ENCODE results near the gene HMGXB4.

Gene HMGXB4

DNA sequence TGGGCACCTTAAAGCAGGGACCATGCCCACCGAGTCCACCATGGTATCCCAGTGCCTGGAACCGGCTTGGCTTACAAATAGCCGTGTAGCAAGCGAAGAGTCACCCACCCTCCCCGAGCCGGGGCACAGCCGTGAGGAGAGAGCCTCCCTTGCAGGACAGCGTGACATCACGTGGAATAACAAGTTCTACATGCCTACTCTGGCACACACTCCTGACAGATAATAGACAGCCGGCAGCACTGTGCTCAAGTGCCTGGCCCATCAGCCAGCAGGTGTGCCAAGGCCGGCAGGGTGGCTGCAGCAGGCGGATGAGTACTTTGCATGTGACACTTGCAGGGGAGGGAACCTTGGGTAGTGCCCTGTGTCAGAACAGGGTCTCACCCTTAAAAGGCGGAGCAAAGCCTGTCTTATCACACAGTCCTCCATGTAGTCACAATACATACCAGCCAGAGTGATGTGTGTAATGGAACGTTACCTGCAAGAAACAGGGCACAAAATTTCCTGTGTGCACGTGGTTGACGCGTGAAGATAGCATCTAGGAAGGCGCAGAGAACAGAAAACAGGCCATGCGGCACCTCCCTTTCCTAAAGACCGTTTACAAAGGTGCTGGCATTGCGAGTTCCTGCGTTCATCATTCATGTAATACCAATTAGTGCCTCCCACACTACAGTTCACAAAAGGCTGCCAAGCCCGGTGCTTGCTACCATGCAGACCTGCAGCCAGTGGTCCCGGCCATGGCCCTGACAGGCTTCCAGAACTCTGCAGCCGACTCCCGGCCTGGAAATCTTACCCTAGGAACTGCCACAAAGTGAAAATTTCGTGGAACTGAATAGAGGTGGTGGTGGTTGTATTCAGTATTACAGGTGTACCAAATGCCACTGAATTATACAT is 58.8 kb downstream of the HMGXB4 start:
- peaks cover 3% of the 10 kb centered on the region for H3K36me3 ChIP-seq (ENCODE audit: control insufficient read depth, insufficient read depth, low read length)
- DNase-seq (ENCODE audit: extremely low read depth, insufficient read length): no peak

DNA sequence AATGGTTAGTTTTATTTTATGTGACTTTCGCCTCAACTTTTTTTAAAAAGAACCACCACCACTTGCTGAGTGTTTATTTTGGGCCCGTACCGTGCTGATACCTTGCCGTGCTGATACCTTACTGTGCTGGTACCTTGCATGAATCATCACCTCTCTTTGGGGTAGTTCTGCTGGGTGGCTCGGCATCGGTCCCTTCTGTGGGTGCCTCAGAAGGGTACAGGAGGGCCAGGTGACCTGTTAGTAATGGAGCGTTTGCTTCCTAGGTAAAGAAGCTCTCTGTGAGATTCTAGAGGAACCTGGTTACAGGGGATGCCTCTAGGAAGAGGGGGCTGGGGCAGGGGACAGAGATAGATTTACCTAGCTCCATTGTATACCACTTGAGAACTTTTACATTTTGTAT is 59.5 kb downstream of the HMGXB4 start:
- no peak for DNase-seq (ENCODE audit: extremely low read depth, insufficient read length)
- Histone ChIP-seq H3K36me3 (ENCODE audit: control insufficient read depth, insufficient read depth, low read length) (peaks cover 4% of the 10 kb centered on the region), H3K27me3 (replicated peaks; ENCODE audit: control insufficient read depth, insufficient read depth, low read length) (no peaks in the 10 kb centered on the region), H3K4me3 (replicated peaks; ENCODE audit: low read depth, low read length) (no peak overlapping the region)
- TF ChIP-seq, protein P1, sequence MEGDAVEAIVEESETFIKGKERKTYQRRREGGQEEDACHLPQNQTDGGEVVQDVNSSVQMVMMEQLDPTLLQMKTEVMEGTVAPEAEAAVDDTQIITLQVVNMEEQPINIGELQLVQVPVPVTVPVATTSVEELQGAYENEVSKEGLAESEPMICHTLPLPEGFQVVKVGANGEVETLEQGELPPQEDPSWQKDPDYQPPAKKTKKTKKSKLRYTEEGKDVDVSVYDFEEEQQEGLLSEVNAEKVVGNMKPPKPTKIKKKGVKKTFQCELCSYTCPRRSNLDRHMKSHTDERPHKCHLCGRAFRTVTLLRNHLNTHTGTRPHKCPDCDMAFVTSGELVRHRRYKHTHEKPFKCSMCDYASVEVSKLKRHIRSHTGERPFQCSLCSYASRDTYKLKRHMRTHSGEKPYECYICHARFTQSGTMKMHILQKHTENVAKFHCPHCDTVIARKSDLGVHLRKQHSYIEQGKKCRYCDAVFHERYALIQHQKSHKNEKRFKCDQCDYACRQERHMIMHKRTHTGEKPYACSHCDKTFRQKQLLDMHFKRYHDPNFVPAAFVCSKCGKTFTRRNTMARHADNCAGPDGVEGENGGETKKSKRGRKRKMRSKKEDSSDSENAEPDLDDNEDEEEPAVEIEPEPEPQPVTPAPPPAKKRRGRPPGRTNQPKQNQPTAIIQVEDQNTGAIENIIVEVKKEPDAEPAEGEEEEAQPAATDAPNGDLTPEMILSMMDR (IDR thresholded peaks at IDR 0.05; ENCODE audit: insufficient read depth, low read length, poor library complexity, severe bottlenecking): no peak

More for the DNA sequence above, 58.8 kb downstream of the HMGXB4 start:
- Histone ChIP-seq H3K27me3 (replicated peaks; ENCODE audit: control insufficient read depth, insufficient read depth, low read length) (no peaks in the 10 kb centered on the region), H3K4me3 (replicated peaks; ENCODE audit: low read depth, low read length) (no peak overlapping the region)
- TF ChIP-seq, protein P1 (IDR thresholded peaks at IDR 0.05; ENCODE audit: insufficient read depth, low read length, poor library complexity, severe bottlenecking): no peak

DNA sequence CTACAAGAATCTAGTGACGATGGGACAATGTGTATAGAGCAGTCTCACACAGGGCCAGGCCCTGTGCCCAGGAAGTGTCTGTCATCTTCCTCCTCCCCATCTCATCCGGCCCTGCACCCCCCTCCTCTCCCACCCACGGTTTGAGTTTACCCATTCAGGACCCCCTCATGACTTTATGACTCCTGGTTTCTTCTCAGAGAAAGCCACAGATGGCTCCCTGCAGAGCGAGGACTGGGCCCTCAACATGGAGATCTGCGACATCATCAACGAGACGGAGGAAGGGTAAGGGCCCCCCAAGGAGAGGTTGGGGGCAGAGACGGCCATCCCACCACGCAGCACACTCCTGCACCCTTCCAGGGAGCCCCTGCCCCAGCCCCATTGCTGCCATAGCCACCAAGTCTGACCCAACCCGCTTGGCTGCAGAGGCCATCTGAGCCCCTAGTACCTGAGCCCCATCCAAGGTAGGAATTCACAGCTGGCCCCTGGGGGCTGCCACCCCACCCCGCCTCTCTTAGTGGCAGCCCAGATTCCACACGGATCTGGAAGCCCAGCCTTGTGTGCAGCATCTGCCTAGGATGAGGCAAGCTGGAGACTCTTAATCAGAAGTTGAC is 60.5 kb downstream of the HMGXB4 start:
- Histone ChIP-seq H3K4me3 (replicated peaks; ENCODE audit: low read depth, low read length) (no peak overlapping the region), H3K36me3 (ENCODE audit: control insufficient read depth, insufficient read depth, low read length) (peaks cover 7% of the 10 kb centered on the region), H3K27me3 (replicated peaks; ENCODE audit: control insufficient read depth, insufficient read depth, low read length) (no peaks in the 10 kb centered on the region)
- TF ChIP-seq, protein P1 (IDR thresholded peaks at IDR 0.05; ENCODE audit: insufficient read depth, low read length, poor library complexity, severe bottlenecking): no peak
- DNase-seq (ENCODE audit: extremely low read depth, insufficient read length): no peak

DNA sequence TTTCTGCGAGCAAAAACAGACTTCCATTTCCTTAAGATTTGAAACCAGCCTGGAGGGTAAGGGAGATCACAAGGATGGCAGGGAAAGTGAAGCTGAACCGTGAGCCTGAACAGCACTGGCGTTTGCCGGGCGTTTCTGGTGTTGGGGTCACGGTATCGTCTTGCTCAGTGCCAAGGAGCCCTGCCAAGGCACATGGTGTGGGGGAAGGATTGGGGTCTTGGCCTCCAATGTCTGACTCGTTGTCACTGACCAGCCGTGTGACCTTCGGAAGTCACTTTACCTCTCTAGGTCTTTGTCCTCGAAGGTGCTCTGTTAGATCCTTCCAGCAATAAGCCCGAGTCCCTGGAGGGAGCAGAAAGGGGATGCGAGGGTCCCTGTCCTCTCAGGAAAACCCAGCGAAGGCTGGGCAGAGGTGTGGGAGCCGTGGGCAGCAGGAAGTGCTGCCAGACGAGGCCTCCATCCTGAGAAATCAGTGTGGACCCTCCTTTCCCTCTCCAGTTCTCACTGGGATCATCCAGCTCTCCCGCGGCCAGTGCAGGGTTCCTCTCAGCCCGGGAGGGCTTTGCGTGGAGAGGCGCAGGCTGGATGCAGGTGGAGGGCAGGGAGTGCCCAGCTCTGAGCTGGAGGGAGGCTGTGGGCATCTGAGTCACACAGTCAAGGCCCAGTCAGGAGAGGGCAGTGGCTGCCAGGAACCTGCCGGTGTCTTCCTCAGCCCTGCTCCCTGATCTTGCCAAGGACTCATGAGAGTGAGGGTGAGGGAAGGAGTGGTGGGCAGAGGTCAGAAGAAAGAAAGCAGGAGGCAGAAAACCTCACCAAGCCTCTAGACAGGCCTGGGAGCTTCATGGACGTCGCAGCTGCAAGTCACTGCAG is 61.3 kb downstream of the HMGXB4 start:
- no peak for DNase-seq (ENCODE audit: extremely low read depth, insufficient read length)
- peaks cover 8% of the 10 kb centered on the region for H3K36me3 ChIP-seq (ENCODE audit: control insufficient read depth, insufficient read depth, low read length)
- no peak overlapping the region for H3K4me3 ChIP-seq (replicated peaks; ENCODE audit: low read depth, low read length)
- H3K27me3 ChIP-seq (replicated peaks; ENCODE audit: control insufficient read depth, insufficient read depth, low read length): no peaks in the 10 kb centered on the region
- TF ChIP-seq, protein P1 (IDR thresholded peaks at IDR 0.05; ENCODE audit: insufficient read depth, low read length, poor library complexity, severe bottlenecking): no peak

DNA sequence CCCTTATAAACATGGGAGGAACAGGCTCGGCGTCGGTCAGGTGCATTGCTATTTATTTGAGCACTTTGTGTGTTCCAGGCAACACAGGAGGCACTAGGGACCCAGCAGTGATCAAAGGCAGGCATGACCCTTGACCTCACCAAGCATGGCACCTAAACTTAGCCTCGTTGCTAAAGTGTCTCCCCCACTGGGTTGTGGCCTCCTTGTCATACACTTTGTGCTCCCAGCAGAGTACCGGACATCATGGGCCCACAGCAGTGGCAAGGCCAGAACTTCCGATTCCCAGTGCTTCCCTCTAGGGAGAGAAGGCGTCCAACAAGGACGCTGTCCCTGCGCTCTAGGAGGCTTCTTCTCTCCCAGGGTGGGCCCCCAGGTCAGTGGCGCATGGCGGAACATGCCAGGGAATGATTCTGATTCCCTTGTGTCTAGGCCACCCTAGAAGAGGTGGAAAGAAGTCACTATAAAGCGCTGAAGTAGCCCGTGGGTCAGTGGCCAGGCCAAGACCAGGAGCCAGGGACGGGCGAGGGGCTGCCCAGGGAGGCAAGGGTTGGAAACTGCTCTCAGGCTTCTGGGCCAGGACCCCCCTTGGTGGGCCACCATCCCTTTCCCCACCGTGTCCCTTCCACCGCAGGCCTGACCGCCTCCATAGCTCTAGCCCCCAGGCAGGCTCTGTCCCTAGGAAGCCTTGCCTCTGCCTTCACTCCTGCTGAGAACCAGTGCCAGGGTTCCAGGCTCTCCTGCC is 62.1 kb downstream of the HMGXB4 start:
- no peaks in the 10 kb centered on the region for H3K27me3 ChIP-seq (replicated peaks; ENCODE audit: control insufficient read depth, insufficient read depth, low read length)
- peaks cover 13% of the 10 kb centered on the region for H3K36me3 ChIP-seq (ENCODE audit: control insufficient read depth, insufficient read depth, low read length)
- no peak overlapping the region for H3K4me3 ChIP-seq (replicated peaks; ENCODE audit: low read depth, low read length)
- TF ChIP-seq, protein P1 (IDR thresholded peaks at IDR 0.05; ENCODE audit: insufficient read depth, low read length, poor library complexity, severe bottlenecking): no peak
- no peak for DNase-seq (ENCODE audit: extremely low read depth, insufficient read length)
